Iris pigment epithelial cell (primary cell): Measurements from ENCODE around the gene ZBP1.

Experiments
- DNase-seq: peaks from one replicate; pipeline ENCODE4 v3.0.0-alpha.2; 2011; ENCODE audit warnings: low read depth

The ZBP1 gene

GRCh38 chr20:57620274-57620990 is at the start of gene ZBP1:
ZBP1 (minus strand) TSS chr20:57620426; CDS start chr20:57620295, 131 bp downstream.
- no peak for DNase-seq

- no peak for DNase-seq
These were observed 49.4 kb upstream of the ZBP1 start for GRCh38 chr20:57669632-57670031.

- DNase-seq, result no peak
These were observed 47.9 kb upstream of the ZBP1 start for GRCh38 chr20:57667924-57668782.

GRCh38 chr20:57667388-57667787 is 47.2 kb upstream of the ZBP1 start:
- DNase-seq, result no peak

GRCh38 chr20:57666834-57667157 is 46.6 kb upstream of the ZBP1 start:
- no peak for DNase-seq

- DNase-seq, result no peak
These were observed 46.0 kb upstream of the ZBP1 start for GRCh38 chr20:57666106-57666833.

- no peak for DNase-seq
These were observed 45.4 kb upstream of the ZBP1 start for GRCh38 chr20:57665589-57665971.

- no peak for DNase-seq
These were observed 44.8 kb upstream of the ZBP1 start for GRCh38 chr20:57664924-57665588.

GRCh38 chr20:57664476-57664875 is 44.2 kb upstream of the ZBP1 start:
- DNase-seq, result no peak

GRCh38 chr20:57663681-57664451 is 43.6 kb upstream of the ZBP1 start:
- DNase-seq, result no peak

GRCh38 chr20:57663241-57663640 is 43.0 kb upstream of the ZBP1 start:
- DNase-seq, result no peak

- no peak for DNase-seq
These were observed 42.4 kb upstream of the ZBP1 start for GRCh38 chr20:57662456-57663240.

GRCh38 chr20:57661746-57662455 is 41.7 kb upstream of the ZBP1 start:
- DNase-seq, result no peak

- DNase-seq, result no peak
These were observed 40.9 kb upstream of the ZBP1 start for GRCh38 chr20:57660922-57661745.

GRCh38 chr20:57660181-57660921 is 40.1 kb upstream of the ZBP1 start:
- no peak for DNase-seq

- DNase-seq, result no peak
These were observed 39.4 kb upstream of the ZBP1 start for GRCh38 chr20:57659517-57660180.

- no peak for DNase-seq
These were observed 38.7 kb upstream of the ZBP1 start for GRCh38 chr20:57658833-57659516.
